HepG2 (cell line): ENCODE results near the gene USP10. TPM values are rescaled to one million over a fixed set of nuclear protein-coding genes. Genes with fewer than 3 reads are reported as not detected.

Experiments
- ATAC-seq: fragments of 200-7000 bp; cut with Tn5 transposase; 3 replicates; pipeline ENCODE4 v1.9.1; 2020; ENCODE audit warnings: mild to moderate bottlenecking, moderate library complexity
- BruUV-seq: library from RNA; stranded (reverse); fragments of 400-500 nt; replicated peaks from 2 replicates; lab custom pipeline; 2021; lab: Mats Ljungman, UMichigan
- CTCF ChIA-PET: fragments of 300-600 bp; formaldehyde crosslinking; extraction: SDS; loops from one replicate; lab custom pipeline; 2021; ENCODE audit warnings: low total read pairs, inconsistent platforms, low intra/inter-chr PET ratio; lab: Yijun Ruan, JAX
- POLR2A ChIA-PET: fragments of 350-600 bp; sonication (Branson Sonifier 250); formaldehyde crosslinking; loops from one replicate; lab custom pipeline; 2020; ENCODE audit warnings: antibody characterized with exemption, inconsistent platforms; lab: Yijun Ruan, JAX
- DNase-seq: peaks from one replicate; pipeline ENCODE4 v3.0.0-alpha.2; 2015; ENCODE audit warnings: low spot score
- FAIRE-seq: peaks from 3 replicates; lab custom pipeline; 2011; peaks lifted over from hg19 to GRCh38; lab: Jason Lieb, UNC
- H2AFZ ChIP-seq: one replicate; pipeline ENCODE4 v1.6.1; 2011; ENCODE audit warnings: low read length, inconsistent platforms
- H3K27ac ChIP-seq: fragments of 300-600 bp; 3 replicates; pipeline ENCODE4 v1.8.0; 2011; ENCODE audit warnings: mixed run types, mild to moderate bottlenecking, mixed read lengths, low read length, inconsistent platforms; ENCODE audit not compliant: insufficient read depth; ENCODE audit errors: extremely low read length
- H3K27me3 ChIP-seq, 2 experiments: fragments of 200-600 bp in 1 of 2; 2 replicates in 1 of 2; 3 replicates in 1 of 2; pipeline versions ENCODE4 v1.6.0 to v1.8.0; 2011; ENCODE audit warnings: low read length in 2 of 2, mild to moderate bottlenecking in 2 of 2, moderate library complexity in 2 of 2, inconsistent platforms in 1 of 2; ENCODE audit not compliant: insufficient read depth in 2 of 2, control insufficient read depth in 1 of 2
- H3K36me3 ChIP-seq, 2 experiments: fragments of 200-600 bp in 1 of 2; replicated peaks in 1 of 2; 2 replicates in 1 of 2; 3 replicates in 1 of 2; pipeline versions ENCODE4 v1.5.1 to v1.8.0; 2011; ENCODE audit warnings: low read length in 2 of 2, inconsistent platforms in 1 of 2; ENCODE audit not compliant: insufficient read depth in 2 of 2, control insufficient read depth in 1 of 2
- H3K4me1 ChIP-seq: 2 replicates; pipeline ENCODE4 v1.5.1; 2012; ENCODE audit warnings: low read length, inconsistent platforms; ENCODE audit not compliant: insufficient read depth
- H3K4me2 ChIP-seq: 2 replicates; pipeline ENCODE4 v1.6.0; 2011; ENCODE audit warnings: low read depth, low read length, inconsistent platforms
- H3K4me3 ChIP-seq, 3 experiments: fragments of 200-600 bp in 1 of 3; sonication (generic), shearing (Covaris generic) in 1 of 3; replicated peaks in 1 of 3; 2 replicates each; pipeline ENCODE4 v1.5.1; 2011 to 2016; ENCODE audit warnings: low read length in 3 of 3, inconsistent platforms in 2 of 3, low read depth in 2 of 3, mild to moderate bottlenecking in 2 of 3, control low read depth in 1 of 3, mixed read lengths in 1 of 3; ENCODE audit not compliant: insufficient read depth in 1 of 3
- H3K79me2 ChIP-seq: one replicate; pipeline ENCODE4 v1.6.1; 2011; ENCODE audit warnings: low read length, inconsistent platforms; ENCODE audit not compliant: insufficient read depth
- H3K9ac ChIP-seq: 2 replicates; pipeline ENCODE4 v1.6.0; 2011; ENCODE audit warnings: mild to moderate bottlenecking, low read depth, low read length, inconsistent platforms; ENCODE audit not compliant: insufficient read depth
- H3K9me3 ChIP-seq: 2 replicates; pipeline ENCODE4 v1.5.1; 2012; ENCODE audit warnings: mild to moderate bottlenecking, low read length
- H4K20me1 ChIP-seq: 2 replicates; pipeline ENCODE4 v1.6.0; 2011; ENCODE audit warnings: inconsistent platforms, mild to moderate bottlenecking, low read length, moderate library complexity; ENCODE audit not compliant: insufficient read depth
- THAP11 ChIP-seq: IDR thresholded peaks from 2 replicates; pipeline ENCODE4 v1.6.1; 2016; ENCODE audit warnings: missing biosample characterization, missing genetic modification reagents
- U2AF1 ChIP-seq: fragments of 200-400 bp; formaldehyde crosslinking; optimal IDR thresholded peaks from 2 replicates; pipeline ENCODE3; 2017; ENCODE audit warnings: mild to moderate bottlenecking, low read depth, low read length
- ZNF605 ChIP-seq: sonication (generic); formaldehyde crosslinking; IDR thresholded peaks from 2 replicates; pipeline ENCODE4 v1.8.0; 2022; ENCODE audit warnings: mild to moderate bottlenecking, missing genetic modification reagents
- WGBS: methylation state at CpG from one replicate; pipeline ENCODE4 v1.1.6; 2017; ENCODE audit warnings: low lambda C conversion rate; 5-methylcytosine and 5-hydroxymethylcytosine counted together
- in situ Hi-C: cut with HindIII; loops from 2 replicates; pipeline ENCODE4 v1.10.0; 2017; ENCODE audit warnings: low pct_unique_long_range_greater_than_20kb; ENCODE audit not compliant: extremely low pct_ligation_motif_present
- intact Hi-C: fragments of 100-400 bp; cut with micrococcal nuclease; formaldehyde crosslinking; loops from one replicate; pipeline ENCODE4 v1.10.0; 2022; ENCODE audit not compliant: unreplicated experiment
- polyA plus RNA-seq, 8 experiments: library from polyadenylated mRNA; depleted of rRNA in 3 of 8; stranded (reverse) in 7 of 8; unstranded in 1 of 8; fragments of >200 nt; fragmentation: Illumina TruSeq in 4 of 8; extraction: Trizol in 4 of 8; gene quantifications; 2 replicates each; pipeline versions ENCODE4 v1.2.1 to v1.2.3, GENCODE V29; 2011 to 2016; ENCODE audit warnings: low read depth in 4 of 8, missing spikeins in 1 of 8, mixed read lengths in 1 of 8; ENCODE audit not compliant: insufficient read depth in 1 of 8
- total RNA-seq, 5 experiments: library from RNA; depleted of rRNA; stranded (reverse); fragments of >200 nt; fragmentation: Illumina TruSeq; extraction: Trizol; gene quantifications; 2 replicates each; pipeline ENCODE4 v1.2.3, GENCODE V29; 2016; ENCODE audit warnings: low read depth in 1 of 5
- TF ChIP-seq, protein P1 (sequence below): sonication (generic); formaldehyde crosslinking; IDR thresholded peaks from 2 replicates; pipeline ENCODE4 v1.9.0; 2021; ENCODE audit warnings: mild to moderate bottlenecking, missing genetic modification reagents

Gene USP10
- total and polyA plus RNA-seq, 2 of the 13 experiments (the other 11 are each of a cell fraction or from before 2014, with no cell fraction given): 79.1 to 122 TPM

DNA sequence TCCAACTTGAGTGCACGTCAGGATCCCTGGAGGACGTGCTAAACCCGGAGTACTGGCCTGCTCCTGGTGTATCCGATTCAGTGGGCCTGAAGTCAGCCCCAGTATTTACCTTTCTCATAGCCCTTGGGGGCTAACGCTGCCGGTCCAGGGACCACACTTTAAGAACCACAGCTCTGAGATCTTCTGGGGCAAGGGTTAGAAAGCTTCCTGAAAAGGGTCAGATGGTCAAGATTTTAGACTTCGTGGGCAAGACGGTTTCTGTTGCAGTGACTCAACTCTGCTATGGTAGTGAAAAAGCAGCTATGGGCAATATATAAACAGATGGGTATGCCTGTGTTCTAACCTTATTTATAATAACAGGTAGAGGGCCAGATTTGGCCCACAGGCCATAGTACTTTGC lies 14.6 kb upstream of the USP10 start:
- no peak for FAIRE-seq
- H2AFZ ChIP-seq: no peak overlapping the region
- CTCF ChIA-PET: no interaction called here

More for the DNA sequence above, 14.6 kb upstream of the USP10 start:
- in situ Hi-C loops: no loop called here
- Histone ChIP-seq H4K20me1 (no peaks in the 10 kb centered on the region), H3K4me1 (peaks cover 15% of the 10 kb centered on the region), H3K79me2 (no peaks in the 10 kb centered on the region), H3K27ac (no peak overlapping the region), H3K9me3 (no peaks in the 10 kb centered on the region), H3K4me2 (no peak overlapping the region), H3K36me3 (no peaks in the 10 kb centered on the region), H3K9ac (no peak overlapping the region), H3K4me3 (no peak overlapping the region), H3K27me3 (peaks cover 0 to 24% of the 10 kb centered on the region in 2 experiments; a peak in 3 of 5 replicates)
- TF ChIP-seq U2AF1: no peak
- TF ChIP-seq, protein P1, sequence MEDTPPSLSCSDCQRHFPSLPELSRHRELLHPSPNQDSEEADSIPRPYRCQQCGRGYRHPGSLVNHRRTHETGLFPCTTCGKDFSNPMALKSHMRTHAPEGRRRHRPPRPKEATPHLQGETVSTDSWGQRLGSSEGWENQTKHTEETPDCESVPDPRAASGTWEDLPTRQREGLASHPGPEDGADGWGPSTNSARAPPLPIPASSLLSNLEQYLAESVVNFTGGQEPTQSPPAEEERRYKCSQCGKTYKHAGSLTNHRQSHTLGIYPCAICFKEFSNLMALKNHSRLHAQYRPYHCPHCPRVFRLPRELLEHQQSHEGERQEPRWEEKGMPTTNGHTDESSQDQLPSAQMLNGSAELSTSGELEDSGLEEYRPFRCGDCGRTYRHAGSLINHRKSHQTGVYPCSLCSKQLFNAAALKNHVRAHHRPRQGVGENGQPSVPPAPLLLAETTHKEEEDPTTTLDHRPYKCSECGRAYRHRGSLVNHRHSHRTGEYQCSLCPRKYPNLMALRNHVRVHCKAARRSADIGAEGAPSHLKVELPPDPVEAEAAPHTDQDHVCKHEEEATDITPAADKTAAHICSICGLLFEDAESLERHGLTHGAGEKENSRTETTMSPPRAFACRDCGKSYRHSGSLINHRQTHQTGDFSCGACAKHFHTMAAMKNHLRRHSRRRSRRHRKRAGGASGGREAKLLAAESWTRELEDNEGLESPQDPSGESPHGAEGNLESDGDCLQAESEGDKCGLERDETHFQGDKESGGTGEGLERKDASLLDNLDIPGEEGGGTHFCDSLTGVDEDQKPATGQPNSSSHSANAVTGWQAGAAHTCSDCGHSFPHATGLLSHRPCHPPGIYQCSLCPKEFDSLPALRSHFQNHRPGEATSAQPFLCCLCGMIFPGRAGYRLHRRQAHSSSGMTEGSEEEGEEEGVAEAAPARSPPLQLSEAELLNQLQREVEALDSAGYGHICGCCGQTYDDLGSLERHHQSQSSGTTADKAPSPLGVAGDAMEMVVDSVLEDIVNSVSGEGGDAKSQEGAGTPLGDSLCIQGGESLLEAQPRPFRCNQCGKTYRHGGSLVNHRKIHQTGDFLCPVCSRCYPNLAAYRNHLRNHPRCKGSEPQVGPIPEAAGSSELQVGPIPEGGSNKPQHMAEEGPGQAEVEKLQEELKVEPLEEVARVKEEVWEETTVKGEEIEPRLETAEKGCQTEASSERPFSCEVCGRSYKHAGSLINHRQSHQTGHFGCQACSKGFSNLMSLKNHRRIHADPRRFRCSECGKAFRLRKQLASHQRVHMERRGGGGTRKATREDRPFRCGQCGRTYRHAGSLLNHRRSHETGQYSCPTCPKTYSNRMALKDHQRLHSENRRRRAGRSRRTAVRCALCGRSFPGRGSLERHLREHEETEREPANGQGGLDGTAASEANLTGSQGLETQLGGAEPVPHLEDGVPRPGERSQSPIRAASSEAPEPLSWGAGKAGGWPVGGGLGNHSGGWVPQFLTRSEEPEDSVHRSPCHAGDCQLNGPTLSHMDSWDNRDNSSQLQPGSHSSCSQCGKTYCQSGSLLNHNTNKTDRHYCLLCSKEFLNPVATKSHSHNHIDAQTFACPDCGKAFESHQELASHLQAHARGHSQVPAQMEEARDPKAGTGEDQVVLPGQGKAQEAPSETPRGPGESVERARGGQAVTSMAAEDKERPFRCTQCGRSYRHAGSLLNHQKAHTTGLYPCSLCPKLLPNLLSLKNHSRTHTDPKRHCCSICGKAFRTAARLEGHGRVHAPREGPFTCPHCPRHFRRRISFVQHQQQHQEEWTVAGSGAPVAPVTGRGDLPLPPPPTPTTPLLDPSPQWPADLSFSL (CRISPR knock-in tag): no peak
- no peak for TF ChIP-seq THAP11 (CRISPR knock-in tag)
- no peak for TF ChIP-seq ZNF605 (CRISPR knock-in tag)
- BruUV-seq: no TSS peak
- ATAC-seq (no peak; the same call in 2 of the 3 replicates), DNase-seq (no peak)
- POLR2A ChIA-PET: no interaction called here
- 33% methylated on average over 8 of the region's 8 CpGs for WGBS
- intact Hi-C loops: no loop called here
